ENCODE data around the gene TLCD2.
"Not testable (repeated sequence)": the region's sequence is repeated elsewhere in the genome, so short reads cannot be mapped to it uniquely, and the experiment has no call there.

Gene TLCD2

GRCh38 chr17:1716076-1716911, 6.1 kb upstream of the TLCD2 start:
- DNase-seq (ENCODE audit: low read depth) = peak; percentile 100

GRCh38 chr17:1715803-1716075, 5.6 kb upstream of the TLCD2 start:
- DNase-seq (ENCODE audit: low read depth) = no peak

GRCh38 chr17:1714980-1715802, 5.0 kb upstream of the TLCD2 start:
- peak; percentile 30 for DNase-seq (ENCODE audit: low read depth)

GRCh38 chr17:1714427-1714979, 4.3 kb upstream of the TLCD2 start:
- no peak for DNase-seq (ENCODE audit: low read depth)

GRCh38 chr17:1713878-1714426, 3.8 kb upstream of the TLCD2 start:
- no peak for DNase-seq (ENCODE audit: low read depth)

GRCh38 chr17:1713160-1713877, 3.1 kb upstream of the TLCD2 start:
- DNase-seq (ENCODE audit: low read depth) = no peak

GRCh38 chr17:1712271-1712670, 2.1 kb upstream of the TLCD2 start:
- no peak for DNase-seq (ENCODE audit: low read depth)

GRCh38 chr17:1711804-1712203, 1.6 kb upstream of the TLCD2 start:
- no peak for DNase-seq (ENCODE audit: low read depth)

- no peak for DNase-seq (ENCODE audit: low read depth)
Measured at GRCh38 chr17:1710807-1711553, 803 bp upstream of the TLCD2 start.

- no peak for DNase-seq (ENCODE audit: low read depth)
Measured at GRCh38 chr17:1709403-1709951, 700 bp downstream of the TLCD2 start.

GRCh38 chr17:1708791-1709346, 1.3 kb downstream of the TLCD2 start:
- DNase-seq (ENCODE audit: low read depth) = not testable (repeated sequence)

GRCh38 chr17:1707107-1707506, 3.1 kb downstream of the TLCD2 start:
- no peak for DNase-seq (ENCODE audit: low read depth)

GRCh38 chr17:1705004-1705403, 5.2 kb downstream of the TLCD2 start:
- DNase-seq (ENCODE audit: low read depth) = no peak

- no peak for DNase-seq (ENCODE audit: low read depth)
Measured at GRCh38 chr17:1703063-1703462, 7.1 kb downstream of the TLCD2 start.

GRCh38 chr17:1699891-1700290, 10.3 kb downstream of the TLCD2 start:
- not testable (repeated sequence) for DNase-seq (ENCODE audit: low read depth)

- no peak for DNase-seq (ENCODE audit: low read depth)
Measured at GRCh38 chr17:1697681-1698080, 12.5 kb downstream of the TLCD2 start.

GRCh38 chr17:1695365-1695764, 14.8 kb downstream of the TLCD2 start:
- no peak for DNase-seq (ENCODE audit: low read depth)

- DNase-seq (ENCODE audit: low read depth) = no peak
Measured at GRCh38 chr17:1693339-1693738, 16.8 kb downstream of the TLCD2 start.

GRCh38 chr17:1690544-1691221, 19.5 kb downstream of the TLCD2 start:
- no peak for DNase-seq (ENCODE audit: low read depth)

- not testable (repeated sequence) for DNase-seq (ENCODE audit: low read depth)
Measured at GRCh38 chr17:1688405-1688804, 21.8 kb downstream of the TLCD2 start.

Data from stimulated activated CD4-positive, alpha-beta T cell treated with anti-CD3 and anti-CD28 coated beads, Interleukin-2, amount 100 ng/mL, for 4 hours (primary cell).